Adrenal gland (tissue), 12 donors: ENCODE measurements around the gene RAB25. TPM values are rescaled to one million over a fixed set of nuclear protein-coding genes. Genes with fewer than 3 reads are reported as not detected.

ENCODE experiments used
- DNase-seq, 7 donors: peaks; one replicate each; pipeline ENCODE4 v3.0.0-alpha.2; 2019 to 2020
- H3K27ac ChIP-seq, 5 donors: fragments of 200-600 bp; sonication (generic) in 4 of 5; 1 replicate in 3 of 5; 2 replicates in 2 of 5; pipeline versions ENCODE4 v1.5.1 to v1.8.0; 2016 to 2020; ENCODE audit warnings: mild to moderate bottlenecking in 1 of 5
- H3K27me3 ChIP-seq: fragments of 200-600 bp; 2 replicates; pipeline ENCODE4 v1.8.0; 2021
- H3K36me3 ChIP-seq, 2 donors: fragments of 200-600 bp; replicated peaks in 1 of 2; 1 replicate in 1 of 2; 2 replicates in 1 of 2; pipeline versions ENCODE4 v1.5.1 to v1.8.0; 2018 to 2022
- H3K4me1 ChIP-seq, 2 donors: fragments of 200-600 bp; replicated peaks in 1 of 2; 1 replicate in 1 of 2; 2 replicates in 1 of 2; pipeline versions ENCODE4 v1.5.1 to v1.8.0; 2018 to 2021
- H3K4me3 ChIP-seq, 4 donors: fragments of 200-600 bp; sonication (generic) in 3 of 4; one replicate each; pipeline ENCODE4 v1.5.1; 2016 to 2018
- H3K9me3 ChIP-seq, 3 donors: fragments of 200-600 bp; sonication (generic) in 1 of 3; replicated peaks in 1 of 3; 1 replicate in 2 of 3; 2 replicates in 1 of 3; pipeline versions ENCODE4 v1.5.1 to v1.8.0; 2016 to 2021
- POLR2A ChIP-seq, 2 donors: fragments of 450-650 bp; IDR thresholded peaks; one replicate each; pipeline ENCODE4 v1.6.1; 2017; ENCODE audit warnings: antibody characterized with exemption in 2 of 2, mild to moderate bottlenecking in 2 of 2, moderate library complexity in 1 of 2
- WGBS, 4 donors: extraction: QIAGEN DNeasy Blood & Tissue Kit in 2 of 4; methylation state at CpG; one replicate each; pipeline versions ENCODE4 v1.1.5 to v1.1.7; 2013 to 2017; 5-methylcytosine and 5-hydroxymethylcytosine counted together
- intact Hi-C, 2 donors: fragments of 100-400 bp; cut with DNase I; formaldehyde crosslinking; loops; one replicate each; pipeline versions ENCODE4 v1.14.1 to v1.15.0; 2022 to 2023
- polyA plus RNA-seq, 3 donors: library from polyadenylated mRNA; stranded (reverse); fragments of 200-250 nt in 2 of 3; fragments of 350-450 nt in 1 of 3; fragmentation: Illumina TruSeq in 1 of 3; extraction: RNeasy Lipid Tissue Mini Kit (QIAGEN cat#74804) in 1 of 3; gene quantifications; one replicate each; pipeline ENCODE4 v1.2.3, GENCODE V29; 2013 to 2014
- total RNA-seq, 9 donors: library from RNA; depleted of rRNA in 4 of 9; stranded (reverse); fragments of >200 nt in 4 of 9; fragments of 120-200 nt in 1 of 9; fragmentation: NEBNext Ultra II Directional in 1 of 9; extraction: Animal tissue kit (Norgen Biotek cat#: 25700) in 1 of 9; gene quantifications; one replicate each; pipeline versions ENCODE4 v1.1.0 to v1.2.4, GENCODE V29; 2013 to 2023
- TF ChIP-seq, protein P1 (sequence below), 6 experiments: fragments of 450-650 bp in 4 of 6; fragments of 200-600 bp in 2 of 6; sonication (generic) in 1 of 6; IDR thresholded peaks; 1 replicate in 5 of 6; 2 replicates in 1 of 6; pipeline versions ENCODE4 v1.5.1 to v1.8.0; 2016 to 2021; ENCODE audit warnings: antibody characterized with exemption in 6 of 6, mild to moderate bottlenecking in 2 of 6, moderate library complexity in 1 of 6
- donor health status: healthy with polysubstance abuse.
- donor health status: Bipolar disorder and iron deficiency.
- donor health status: DM: yes; HTN: yes; CAD: no.
- donor health status: DM: no; HTN: no; CAD: no.
- donor health status: DM: no; HTN: no; CAD: no.
- donor health status: DM: yes; HTN: yes; CAD: no.

Gene RAB25
- total and polyA plus RNA-seq, 12 donors: 0.17 to 0.48 (median 0.38) TPM; not detected in 9

- Histone ChIP-seq H3K27ac (no peak overlapping the region), H3K36me3 (no peaks in the 10 kb centered on the region), H3K4me1 (no peaks in the 10 kb centered on the region), H3K4me3 (no peak overlapping the region), H3K9me3 (no peaks in the 10 kb centered on the region), H3K27me3 (no peaks in the 10 kb centered on the region)
- TF ChIP-seq, protein P1, sequence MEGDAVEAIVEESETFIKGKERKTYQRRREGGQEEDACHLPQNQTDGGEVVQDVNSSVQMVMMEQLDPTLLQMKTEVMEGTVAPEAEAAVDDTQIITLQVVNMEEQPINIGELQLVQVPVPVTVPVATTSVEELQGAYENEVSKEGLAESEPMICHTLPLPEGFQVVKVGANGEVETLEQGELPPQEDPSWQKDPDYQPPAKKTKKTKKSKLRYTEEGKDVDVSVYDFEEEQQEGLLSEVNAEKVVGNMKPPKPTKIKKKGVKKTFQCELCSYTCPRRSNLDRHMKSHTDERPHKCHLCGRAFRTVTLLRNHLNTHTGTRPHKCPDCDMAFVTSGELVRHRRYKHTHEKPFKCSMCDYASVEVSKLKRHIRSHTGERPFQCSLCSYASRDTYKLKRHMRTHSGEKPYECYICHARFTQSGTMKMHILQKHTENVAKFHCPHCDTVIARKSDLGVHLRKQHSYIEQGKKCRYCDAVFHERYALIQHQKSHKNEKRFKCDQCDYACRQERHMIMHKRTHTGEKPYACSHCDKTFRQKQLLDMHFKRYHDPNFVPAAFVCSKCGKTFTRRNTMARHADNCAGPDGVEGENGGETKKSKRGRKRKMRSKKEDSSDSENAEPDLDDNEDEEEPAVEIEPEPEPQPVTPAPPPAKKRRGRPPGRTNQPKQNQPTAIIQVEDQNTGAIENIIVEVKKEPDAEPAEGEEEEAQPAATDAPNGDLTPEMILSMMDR (IDR thresholded peaks at IDR 0.05): no peak
- TF ChIP-seq POLR2A (IDR thresholded peaks at IDR 0.05): no peak
- whole genome bisulfite sequencing, 4 donors: 47 to 74% (median 63%) methylated on average over 2 of the region's 2 CpGs
- no peak for DNase-seq
- intact Hi-C loops: loop anchor here in 1 of 2 donors (10.0 kb wide), 2 partner anchors 59 to 119 kb away; partner anchors contain the start of gene RXFP4
Observed at GRCh38 chr1:156063997-156064285, 3.0 kb downstream of the RAB25 start.

DNA sequence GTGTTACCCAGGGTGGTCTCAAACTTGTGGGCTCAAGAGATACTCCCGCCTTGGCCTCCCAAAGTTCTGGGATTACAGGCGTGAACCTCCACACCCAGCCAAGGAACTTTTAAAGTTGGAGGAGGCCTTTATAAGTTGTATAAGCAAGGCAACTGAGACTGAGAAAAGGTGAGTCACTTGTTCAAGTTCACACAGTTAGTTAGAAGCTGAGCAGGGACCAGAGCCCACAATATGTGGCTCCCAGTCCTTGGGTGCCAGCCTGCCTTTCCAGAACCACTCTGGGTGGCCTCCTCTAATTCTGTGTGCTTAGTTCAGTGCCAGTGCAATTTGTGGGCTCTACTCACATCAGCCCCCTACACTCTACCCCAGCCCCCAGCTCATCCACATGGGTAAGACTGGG lies 3.7 kb downstream of the RAB25 start:
- WGBS, 4 donors: 85 to 95% (median 91%) methylated on average over 2 of the region's 2 CpGs
- intact Hi-C loops: loop anchor here (5.0 to 10.0 kb wide), 3 partner anchors 60 to 122 kb away; partner anchors contain the start of gene RXFP4 (in 2 of the 2)
- Histone ChIP-seq H3K27ac (no peak overlapping the region), H3K27me3 (no peaks in the 10 kb centered on the region), H3K9me3 (no peaks in the 10 kb centered on the region), H3K4me1 (no peaks in the 10 kb centered on the region), H3K36me3 (no peaks in the 10 kb centered on the region), H3K4me3 (no peak overlapping the region)
- TF ChIP-seq POLR2A (IDR thresholded peaks at IDR 0.05): no peak
- TF ChIP-seq, protein P1 (IDR thresholded peaks at IDR 0.05): no peak
- no peak for DNase-seq

GRCh38 chr1:156065212-156065611 lies 4.3 kb downstream of the RAB25 start:
- Histone ChIP-seq H3K9me3 (no peaks in the 10 kb centered on the region), H3K27me3 (no peaks in the 10 kb centered on the region), H3K4me1 (no peaks in the 10 kb centered on the region), H3K4me3 (no peak overlapping the region), H3K36me3 (no peaks in the 10 kb centered on the region), H3K27ac (no peak overlapping the region)
- TF ChIP-seq POLR2A (IDR thresholded peaks at IDR 0.05): no peak
- WGBS, 4 donors: 89 to 99% (median 93%) methylated on average over 3 of the region's 3 CpGs
- DNase-seq: no peak
- intact Hi-C loops: loop anchor here (5.0 to 10.0 kb wide), 3 partner anchors 60 to 123 kb away; partner anchors contain the start of gene RXFP4 (in 2 of the 2)

GRCh38 chr1:156065871-156066270 lies 4.9 kb downstream of the RAB25 start:
- Histone ChIP-seq H3K27me3 (no peaks in the 10 kb centered on the region), H3K4me3 (no peak overlapping the region), H3K9me3 (no peaks in the 10 kb centered on the region), H3K36me3 (no peaks in the 10 kb centered on the region), H3K27ac (no peak overlapping the region), H3K4me1 (no peaks in the 10 kb centered on the region)
- intact Hi-C loops: loop anchor here (5.0 to 10.0 kb wide), 3 partner anchors 61 to 124 kb away; partner anchors contain the start of gene RXFP4 (in 2 of the 2)
- WGBS, 4 donors: 77 to 81% (median 79%) methylated on average over 11 to 16 of the region's 16 CpGs
- no peak for DNase-seq
- no peak for TF ChIP-seq POLR2A (IDR thresholded peaks at IDR 0.05)
- TF ChIP-seq, protein P1 (IDR thresholded peaks at IDR 0.05): no peak

DNA sequence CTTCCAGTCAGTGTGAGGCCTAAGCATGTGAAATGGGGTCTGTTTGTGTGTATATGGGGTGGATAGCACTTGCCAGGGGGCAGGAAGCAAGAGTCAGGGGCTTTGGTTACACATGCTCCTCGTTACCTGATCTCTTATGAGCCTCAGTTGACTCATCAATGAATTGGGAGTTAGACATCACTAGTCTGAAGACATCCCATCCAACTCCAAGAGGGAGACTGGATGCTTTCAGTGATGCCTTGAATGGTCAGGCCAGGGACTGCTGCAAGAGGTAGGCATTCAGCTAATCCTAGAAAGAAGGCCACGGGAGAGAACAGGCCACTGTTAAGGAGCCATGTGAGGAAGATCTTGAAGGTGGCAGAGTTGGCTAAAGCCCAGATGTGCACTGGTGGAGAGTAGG lies 6.3 kb downstream of the RAB25 start:
- TF ChIP-seq, protein P1 (IDR thresholded peaks at IDR 0.05): no peak
- TF ChIP-seq POLR2A (IDR thresholded peaks at IDR 0.05): no peak
- intact Hi-C loops: loop anchor here (5.0 to 10.0 kb wide), 3 partner anchors 62 to 125 kb away; partner anchors contain the start of gene RXFP4 (in 2 of the 2)
- WGBS, 4 donors: 56 to 89% (median 70%) methylated on average over 2 of the region's 2 CpGs
- no peak for DNase-seq
- no peak overlapping the region for H3K4me3 ChIP-seq
- H3K9me3 ChIP-seq: no peaks in the 10 kb centered on the region
- H3K27ac ChIP-seq: no peak overlapping the region
- no peaks in the 10 kb centered on the region for H3K4me1 ChIP-seq
- H3K27me3 ChIP-seq: no peaks in the 10 kb centered on the region
- H3K36me3 ChIP-seq: no peaks in the 10 kb centered on the region
